Spleen (tissue), 7 donors: Measurements from ENCODE around the gene SAP30.

Experiments used
- CTCF ChIP-seq, 11 experiments: fragments of 200-600 bp in 7 of 11; fragments of 450-650 bp in 4 of 11; sonication (generic) in 4 of 11; IDR thresholded peaks in 8 of 11; conservative IDR thresholded peaks in 3 of 11; 1 replicate in 7 of 11; 2 replicates in 4 of 11; pipeline versions ENCODE4 v1.4.0 to v1.8.0; 2016 to 2021; ENCODE audit warnings: antibody characterized with exemption in 11 of 11, inconsistent platforms in 4 of 11, mild to moderate bottlenecking in 1 of 11
- POLR2AphosphoS5 ChIP-seq, 3 donors: sonication (generic); formaldehyde crosslinking; IDR thresholded peaks; one replicate each; pipeline ENCODE4 v1.5.1; 2017; ENCODE audit warnings: antibody characterized with exemption in 3 of 3
- donor health status: DM: no; HTN: no; CAD: no; lungs with moderate emphysema.
- donor health status: DM: no; HTN: no; CAD: no.
- donor health status: DM: no; HTN: no; CAD: no.

- TF ChIP-seq POLR2AphosphoS5 (IDR thresholded peaks at IDR 0.05) (no peak), CTCF (IDR thresholded peaks at IDR 0.05 in 8 of 11, conservative IDR thresholded peaks at IDR 0.05 in 3 of 11) (no peak)
These were observed 40.2 kb upstream of the SAP30 start for GRCh38 chr4:173330590-173330989.
